NOMO-1 treated with DMSO at 0.1 percent for 48 hours (cell line): ENCODE measurements around the gene ZNF382.

Experiments used
- DNase-seq: peaks from one replicate; lab custom pipeline; 2025; ENCODE audit not compliant: unreplicated experiment; lab: John Stamatoyannopoulos, UW

Gene ZNF382

GRCh38 chr19:36674201-36674600 lies 69.1 kb downstream of the ZNF382 start:
- no peak for DNase-seq

GRCh38 chr19:36679455-36679854 lies 74.3 kb downstream of the ZNF382 start:
- DNase-seq, result no peak
